Measurements from ENCODE around the gene PCDH9.
A peak's percentile ranks its signal among the peaks of the same experiment; 100 is the strongest.

Gene PCDH9

DNA sequence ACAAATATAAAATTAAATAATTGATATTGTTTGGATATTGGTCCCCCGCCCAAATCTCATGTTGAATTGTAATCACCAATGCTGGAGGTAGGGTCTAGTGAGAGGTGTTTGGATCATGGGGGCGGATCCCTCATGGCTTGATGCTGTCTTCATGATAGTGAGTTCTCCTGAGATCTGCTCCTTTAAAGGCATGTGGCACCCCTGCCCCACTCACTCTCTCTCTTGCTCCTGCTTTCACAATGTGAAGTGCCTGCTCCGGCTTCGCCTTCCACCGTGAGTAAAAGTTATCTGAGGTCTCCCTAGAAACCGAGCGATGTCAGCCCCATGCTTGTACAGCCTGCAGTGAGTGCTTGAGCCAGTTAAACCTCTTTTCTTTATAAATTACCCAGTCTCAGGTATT lies 248.2 kb downstream of the PCDH9 start:
- Histone ChIP-seq H3K36me3 (ENCODE audit: insufficient read depth, low read length) (no peaks in the 10 kb centered on the region), H3K4me3 (no peak overlapping the region), H3K9ac (ENCODE audit: insufficient read length) (no peak overlapping the region), H3K27ac (no peak overlapping the region), H3K9me3 (ENCODE audit: low read depth, low read length) (no peaks in the 10 kb centered on the region)
- TF ChIP-seq POLR2AphosphoS5 (IDR thresholded peaks at IDR 0.05; ENCODE audit: borderline replicate concordance, low read depth, low read length): no peak
- no peak for TF ChIP-seq EZH2 (IDR thresholded peaks at IDR 0.05)
- TF ChIP-seq FOXP2 (optimal IDR thresholded peaks at IDR 0.05; ENCODE audit: control extremely low read depth, extremely low read length, insufficient read depth): no peak
- DNase-seq (ENCODE audit: low read depth, low spot score): no peak

DNA sequence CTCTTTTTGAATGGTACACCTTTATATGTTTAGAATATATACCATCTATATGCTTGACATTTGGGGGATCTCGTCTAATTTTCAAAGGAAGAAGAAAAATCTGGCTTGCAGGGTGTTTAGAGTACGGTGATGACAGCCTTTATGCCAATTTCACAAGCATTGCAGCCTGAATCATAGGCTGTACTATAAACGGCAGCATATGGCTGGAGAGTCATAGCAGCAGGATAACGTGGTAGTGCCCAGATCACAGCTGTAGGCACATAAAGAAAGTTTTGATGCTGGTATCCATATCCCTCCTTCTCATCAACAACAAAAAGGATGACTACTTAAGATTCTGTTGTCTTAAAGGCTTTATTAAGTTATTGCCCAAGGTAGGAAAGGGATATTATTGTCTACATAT lies 253.0 kb downstream of the PCDH9 start:
- no peak overlapping the region for H3K4me3 ChIP-seq
- H3K9ac ChIP-seq (ENCODE audit: insufficient read length): no peak overlapping the region
- no peaks in the 10 kb centered on the region for H3K36me3 ChIP-seq (ENCODE audit: insufficient read depth, low read length)
- DNase-seq (ENCODE audit: low read depth, low spot score): no peak
- no peak for TF ChIP-seq FOXP2 (optimal IDR thresholded peaks at IDR 0.05; ENCODE audit: control extremely low read depth, extremely low read length, insufficient read depth)
- no peak overlapping the region for H3K27ac ChIP-seq
- no peaks in the 10 kb centered on the region for H3K9me3 ChIP-seq (ENCODE audit: low read depth, low read length)

DNA sequence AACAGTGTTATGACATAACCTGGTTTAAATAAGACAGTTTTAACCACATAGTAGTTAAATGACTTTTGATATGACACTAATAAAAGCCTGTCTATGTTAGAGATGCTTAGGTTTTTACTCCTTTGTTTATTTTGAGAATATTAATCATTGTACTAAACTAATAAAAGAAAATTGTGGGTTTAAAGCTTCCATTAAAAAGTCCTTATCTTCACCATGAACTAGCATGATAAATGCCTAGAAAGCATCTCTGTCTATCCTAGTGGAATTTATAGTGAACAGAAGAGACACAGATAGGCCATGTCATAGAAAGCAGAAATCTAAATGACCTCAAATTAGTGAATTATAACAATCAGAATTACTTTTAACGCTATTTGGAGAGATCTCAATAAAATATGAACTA lies 255.2 kb downstream of the PCDH9 start:
- Histone ChIP-seq H3K4me3 (no peak overlapping the region), H3K9me3 (ENCODE audit: low read depth, low read length) (no peaks in the 10 kb centered on the region), H3K27ac (no peak overlapping the region), H3K36me3 (ENCODE audit: insufficient read depth, low read length) (no peaks in the 10 kb centered on the region), H3K9ac (ENCODE audit: insufficient read length) (no peak overlapping the region)
- no peak for DNase-seq (ENCODE audit: low read depth, low spot score)
- TF ChIP-seq EZH2 (IDR thresholded peaks at IDR 0.05) (no peak), POLR2AphosphoS5 (IDR thresholded peaks at IDR 0.05; ENCODE audit: borderline replicate concordance, low read depth, low read length) (no peak), FOXP2 (optimal IDR thresholded peaks at IDR 0.05; ENCODE audit: control extremely low read depth, extremely low read length, insufficient read depth) (no peak)

DNA sequence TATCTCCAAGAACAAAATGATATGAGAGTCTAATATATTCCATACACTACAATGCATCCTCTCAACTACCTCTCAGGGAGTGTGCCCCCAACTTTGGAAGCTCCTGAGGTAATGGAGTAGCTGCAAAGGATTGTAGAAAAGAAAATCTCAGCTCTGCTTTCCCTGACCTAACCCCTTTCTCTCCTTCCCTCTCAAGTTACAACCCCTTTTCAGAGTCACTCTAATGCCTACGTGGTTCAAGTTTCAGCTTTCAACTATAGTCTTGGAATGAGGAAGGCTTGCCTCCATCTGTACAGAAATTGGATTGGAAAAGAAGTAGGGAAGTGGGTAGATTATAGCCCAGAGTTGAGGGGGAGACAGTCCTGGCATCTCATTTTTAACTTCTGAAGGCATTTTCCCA lies 256.0 kb downstream of the PCDH9 start:
- no peaks in the 10 kb centered on the region for H3K36me3 ChIP-seq (ENCODE audit: insufficient read depth, low read length)
- H3K4me3 ChIP-seq: no peak overlapping the region
- H3K27ac ChIP-seq: no peak overlapping the region
- H3K9me3 ChIP-seq (ENCODE audit: low read depth, low read length): no peaks in the 10 kb centered on the region
- TF ChIP-seq POLR2AphosphoS5 (IDR thresholded peaks at IDR 0.05; ENCODE audit: borderline replicate concordance, low read depth, low read length): no peak
- no peak for TF ChIP-seq EZH2 (IDR thresholded peaks at IDR 0.05)
- no peak for TF ChIP-seq FOXP2 (optimal IDR thresholded peaks at IDR 0.05; ENCODE audit: control extremely low read depth, extremely low read length, insufficient read depth)
- H3K9ac ChIP-seq (ENCODE audit: insufficient read length): no peak overlapping the region
- no peak for DNase-seq (ENCODE audit: low read depth, low spot score)

DNA sequence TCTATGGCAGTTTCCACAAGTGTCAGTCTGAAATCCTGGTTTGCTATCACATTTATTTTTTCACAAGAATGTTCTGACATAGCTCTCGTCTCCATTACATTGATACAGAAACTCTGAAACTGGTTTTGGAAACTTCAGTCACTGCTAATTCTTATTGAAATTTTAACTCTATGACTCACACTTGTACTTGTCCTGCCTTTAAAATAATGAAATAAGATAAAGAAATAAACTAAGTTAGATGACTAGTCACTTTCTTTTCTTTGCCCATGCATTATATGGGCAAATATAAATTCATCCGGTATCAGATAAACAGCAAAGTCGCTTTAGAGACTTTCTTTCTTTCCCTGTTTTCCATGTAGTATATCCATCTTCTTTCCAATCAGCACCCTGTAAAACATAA lies 257.5 kb downstream of the PCDH9 start:
- no peak overlapping the region for H3K4me3 ChIP-seq
- H3K36me3 ChIP-seq (ENCODE audit: insufficient read depth, low read length): no peaks in the 10 kb centered on the region
- no peak overlapping the region for H3K9ac ChIP-seq (ENCODE audit: insufficient read length)
- no peak overlapping the region for H3K27ac ChIP-seq
- no peaks in the 10 kb centered on the region for H3K9me3 ChIP-seq (ENCODE audit: low read depth, low read length)
- TF ChIP-seq EZH2 (IDR thresholded peaks at IDR 0.05) (no peak), FOXP2 (optimal IDR thresholded peaks at IDR 0.05; ENCODE audit: control extremely low read depth, extremely low read length, insufficient read depth) (no peak), POLR2AphosphoS5 (IDR thresholded peaks at IDR 0.05; ENCODE audit: borderline replicate concordance, low read depth, low read length) (no peak)
- no peak for DNase-seq (ENCODE audit: low read depth, low spot score)

DNA sequence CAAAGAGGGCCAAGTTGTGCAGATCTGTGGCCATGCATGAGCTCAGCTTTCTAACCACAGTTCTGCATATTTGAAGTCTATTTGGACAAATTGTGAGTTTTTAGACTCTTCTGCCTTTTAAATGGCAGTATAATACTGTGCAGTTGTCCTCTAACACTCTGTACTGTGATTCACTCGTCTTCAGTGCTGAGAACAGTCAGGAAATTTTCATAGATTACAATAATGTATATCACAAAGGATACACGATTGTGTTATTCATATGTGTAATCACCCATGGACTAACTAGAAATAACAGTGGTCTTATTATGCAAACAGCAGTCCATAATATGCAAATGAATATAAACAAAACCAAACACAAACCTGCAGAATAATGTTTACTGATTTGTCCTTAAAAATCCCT lies 259.1 kb downstream of the PCDH9 start:
- H3K4me3 ChIP-seq: no peak overlapping the region
- DNase-seq (ENCODE audit: low read depth, low spot score): no peak
- H3K36me3 ChIP-seq (ENCODE audit: insufficient read depth, low read length): no peaks in the 10 kb centered on the region
- TF ChIP-seq POLR2AphosphoS5 (IDR thresholded peaks at IDR 0.05; ENCODE audit: borderline replicate concordance, low read depth, low read length) (no peak), FOXP2 (optimal IDR thresholded peaks at IDR 0.05; ENCODE audit: control extremely low read depth, extremely low read length, insufficient read depth) (no peak), EZH2 (IDR thresholded peaks at IDR 0.05) (no peak)
- H3K9ac ChIP-seq (ENCODE audit: insufficient read length): no peak overlapping the region
- no peaks in the 10 kb centered on the region for H3K9me3 ChIP-seq (ENCODE audit: low read depth, low read length)
- H3K27ac ChIP-seq: no peak overlapping the region

DNA sequence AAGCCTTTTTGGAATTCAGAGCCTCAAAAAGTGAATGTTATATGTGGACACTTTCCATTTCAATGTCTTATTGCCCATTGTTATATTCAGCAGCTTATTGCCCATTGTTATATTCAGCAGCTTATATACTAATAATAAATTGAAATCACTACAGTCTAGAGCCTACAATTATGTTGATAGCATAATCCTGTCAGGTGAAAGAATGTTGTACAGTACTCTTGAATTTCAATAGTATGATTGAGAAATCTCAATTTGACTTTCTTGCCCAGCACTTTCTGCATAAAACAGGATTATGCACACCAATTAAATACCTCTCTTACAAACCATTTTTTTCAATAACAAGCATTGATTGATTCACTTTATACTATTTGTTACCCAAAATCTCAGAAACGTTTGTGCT lies 260.8 kb downstream of the PCDH9 start:
- Histone ChIP-seq H3K36me3 (ENCODE audit: insufficient read depth, low read length) (no peaks in the 10 kb centered on the region), H3K9ac (ENCODE audit: insufficient read length) (no peak overlapping the region), H3K9me3 (ENCODE audit: low read depth, low read length) (no peaks in the 10 kb centered on the region), H3K4me3 (no peak overlapping the region), H3K27ac (no peak overlapping the region)
- no peak for TF ChIP-seq FOXP2 (optimal IDR thresholded peaks at IDR 0.05; ENCODE audit: control extremely low read depth, extremely low read length, insufficient read depth)
- no peak for TF ChIP-seq POLR2AphosphoS5 (IDR thresholded peaks at IDR 0.05; ENCODE audit: borderline replicate concordance, low read depth, low read length)
- no peak for TF ChIP-seq EZH2 (IDR thresholded peaks at IDR 0.05)
- DNase-seq (ENCODE audit: low read depth, low spot score): no peak

DNA sequence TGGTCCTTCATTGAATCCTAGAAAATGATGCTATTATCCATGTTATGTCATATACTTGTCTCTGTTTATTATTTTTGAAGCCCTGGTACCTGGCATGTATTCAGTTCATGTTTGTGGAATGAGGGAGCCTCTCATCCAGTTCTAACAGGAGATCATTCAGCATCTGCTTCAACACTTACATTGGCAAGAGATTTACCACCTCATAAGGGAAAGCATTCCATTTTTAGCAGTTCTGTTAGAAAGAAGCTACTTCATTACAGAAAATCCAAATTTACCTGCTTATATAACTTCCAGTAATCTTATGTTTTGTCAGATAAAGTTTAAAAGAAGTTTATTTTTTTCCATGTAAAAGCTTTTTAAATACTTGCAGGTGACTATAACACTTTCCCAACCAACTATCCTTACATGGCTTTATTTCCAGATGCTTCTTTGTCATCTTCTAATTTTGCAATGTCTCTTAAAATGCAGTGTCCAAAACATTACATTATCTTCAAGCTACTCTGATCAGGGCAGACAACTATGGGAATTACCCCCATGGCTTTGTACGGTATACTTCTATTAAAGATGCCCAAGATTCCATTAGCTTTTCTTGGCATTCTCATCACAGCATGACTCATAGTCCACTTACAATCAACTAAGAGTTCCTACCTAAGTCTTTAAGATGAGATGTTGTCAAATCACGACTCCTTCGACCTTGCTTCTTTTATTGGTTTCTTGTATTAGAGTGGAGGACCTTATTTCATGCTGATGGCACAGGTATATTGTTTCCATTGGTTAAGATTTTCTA lies 262.1 kb downstream of the PCDH9 start:
- no peak overlapping the region for H3K4me3 ChIP-seq

DNA sequence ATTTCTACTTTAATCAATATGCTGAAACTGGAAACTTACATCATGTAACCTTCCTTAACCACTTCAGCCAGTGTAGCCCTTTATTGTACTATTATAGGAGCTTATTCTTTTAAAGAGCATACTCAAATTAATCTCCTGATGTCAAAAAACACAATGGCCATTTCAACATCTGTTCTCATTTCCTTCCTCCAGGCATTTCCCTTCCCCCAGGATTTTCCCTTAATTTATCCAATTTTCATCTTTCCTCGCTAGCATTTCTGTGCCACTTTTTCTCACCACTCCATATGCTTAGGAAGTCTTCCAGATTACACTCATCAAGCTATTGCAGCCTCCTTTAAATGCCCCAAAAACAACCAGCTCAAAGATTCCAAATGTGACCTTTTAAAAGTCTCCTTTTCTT lies 265.0 kb downstream of the PCDH9 start:
- Histone ChIP-seq H3K36me3 (ENCODE audit: insufficient read depth, low read length) (no peaks in the 10 kb centered on the region), H3K4me3 (no peak overlapping the region), H3K9me3 (ENCODE audit: low read depth, low read length) (no peaks in the 10 kb centered on the region), H3K27ac (no peak overlapping the region), H3K9ac (ENCODE audit: insufficient read length) (no peak overlapping the region)
- peak; percentile 5 for DNase-seq (ENCODE audit: low read depth, low spot score)
- TF ChIP-seq POLR2AphosphoS5 (IDR thresholded peaks at IDR 0.05; ENCODE audit: borderline replicate concordance, low read depth, low read length) (no peak), FOXP2 (optimal IDR thresholded peaks at IDR 0.05; ENCODE audit: control extremely low read depth, extremely low read length, insufficient read depth) (no peak), EZH2 (IDR thresholded peaks at IDR 0.05) (no peak)

More for the DNA sequence above, 262.1 kb downstream of the PCDH9 start:
- no peak overlapping the region for H3K27ac ChIP-seq
- no peak for DNase-seq (ENCODE audit: low read depth, low spot score)
- no peak overlapping the region for H3K9ac ChIP-seq (ENCODE audit: insufficient read length)
- no peaks in the 10 kb centered on the region for H3K36me3 ChIP-seq (ENCODE audit: insufficient read depth, low read length)
- TF ChIP-seq POLR2AphosphoS5 (IDR thresholded peaks at IDR 0.05; ENCODE audit: borderline replicate concordance, low read depth, low read length): no peak
- no peak for TF ChIP-seq FOXP2 (optimal IDR thresholded peaks at IDR 0.05; ENCODE audit: control extremely low read depth, extremely low read length, insufficient read depth)
- no peak for TF ChIP-seq EZH2 (IDR thresholded peaks at IDR 0.05)
- no peaks in the 10 kb centered on the region for H3K9me3 ChIP-seq (ENCODE audit: low read depth, low read length)
